HEK293 (cell line): ENCODE results near the gene PARP2.

ENCODE experiments used
- KLF16 ChIP-seq: fragments of 450-650 bp; formaldehyde crosslinking; IDR thresholded peaks from 2 replicates; pipeline ENCODE4 v1.5.1; 2017; ENCODE audit warnings: missing biosample characterization, missing genetic modification characterization
- OSR2 ChIP-seq: fragments of 450-650 bp; formaldehyde crosslinking; IDR thresholded peaks from 2 replicates; pipeline ENCODE4 v1.5.1; 2016; ENCODE audit warnings: missing biosample characterization, missing genetic modification characterization
- SCRT2 ChIP-seq: fragments of 450-650 bp; formaldehyde crosslinking; IDR thresholded peaks from 2 replicates; pipeline ENCODE4 v1.5.1; 2016; ENCODE audit warnings: missing biosample characterization, missing genetic modification characterization
- SP2 ChIP-seq: fragments of 450-650 bp; formaldehyde crosslinking; IDR thresholded peaks from 2 replicates; pipeline ENCODE4 v1.5.1; 2016; ENCODE audit warnings: missing biosample characterization, missing genetic modification characterization
- YY1 ChIP-seq: fragments of 450-650 bp; formaldehyde crosslinking; IDR thresholded peaks from 2 replicates; pipeline ENCODE4 v1.5.1; 2018; ENCODE audit warnings: missing biosample characterization, missing genetic modification characterization
- ZBTB17 ChIP-seq: fragments of 450-650 bp; formaldehyde crosslinking; IDR thresholded peaks from 2 replicates; pipeline ENCODE4 v1.5.1; 2016; ENCODE audit warnings: missing biosample characterization, missing genetic modification characterization
- ZBTB21 ChIP-seq: fragments of 450-650 bp; formaldehyde crosslinking; IDR thresholded peaks from 2 replicates; pipeline ENCODE4 v1.5.1; 2017; ENCODE audit warnings: missing biosample characterization, missing genetic modification characterization
- ZNF140 ChIP-seq: fragments of 450-650 bp; formaldehyde crosslinking; IDR thresholded peaks from 2 replicates; pipeline ENCODE4 v1.5.1; 2016; ENCODE audit warnings: missing biosample characterization, missing genetic modification characterization
- ZNF404 ChIP-seq: fragments of 450-650 bp; formaldehyde crosslinking; IDR thresholded peaks from 2 replicates; pipeline ENCODE4 v1.5.1; 2017; ENCODE audit warnings: missing biosample characterization, missing genetic modification characterization
- ZNF530 ChIP-seq: fragments of 450-650 bp; formaldehyde crosslinking; IDR thresholded peaks from 2 replicates; pipeline ENCODE4 v1.5.1; 2016; ENCODE audit warnings: low read depth, missing biosample characterization, missing genetic modification characterization
- ZNF707 ChIP-seq: fragments of 450-650 bp; formaldehyde crosslinking; IDR thresholded peaks from 2 replicates; pipeline ENCODE4 v1.5.1; 2016; ENCODE audit warnings: missing biosample characterization, missing genetic modification characterization
- TF ChIP-seq, protein P1 (sequence below): fragments of 450-650 bp; formaldehyde crosslinking; IDR thresholded peaks from 2 replicates; pipeline ENCODE4 v1.5.1; 2016; ENCODE audit warnings: missing biosample characterization, missing genetic modification characterization
- TF ChIP-seq, protein P2 (sequence below): fragments of 450-650 bp; formaldehyde crosslinking; IDR thresholded peaks from 2 replicates; pipeline ENCODE4 v1.5.1; 2016; ENCODE audit warnings: missing biosample characterization, missing genetic modification characterization

DNA sequence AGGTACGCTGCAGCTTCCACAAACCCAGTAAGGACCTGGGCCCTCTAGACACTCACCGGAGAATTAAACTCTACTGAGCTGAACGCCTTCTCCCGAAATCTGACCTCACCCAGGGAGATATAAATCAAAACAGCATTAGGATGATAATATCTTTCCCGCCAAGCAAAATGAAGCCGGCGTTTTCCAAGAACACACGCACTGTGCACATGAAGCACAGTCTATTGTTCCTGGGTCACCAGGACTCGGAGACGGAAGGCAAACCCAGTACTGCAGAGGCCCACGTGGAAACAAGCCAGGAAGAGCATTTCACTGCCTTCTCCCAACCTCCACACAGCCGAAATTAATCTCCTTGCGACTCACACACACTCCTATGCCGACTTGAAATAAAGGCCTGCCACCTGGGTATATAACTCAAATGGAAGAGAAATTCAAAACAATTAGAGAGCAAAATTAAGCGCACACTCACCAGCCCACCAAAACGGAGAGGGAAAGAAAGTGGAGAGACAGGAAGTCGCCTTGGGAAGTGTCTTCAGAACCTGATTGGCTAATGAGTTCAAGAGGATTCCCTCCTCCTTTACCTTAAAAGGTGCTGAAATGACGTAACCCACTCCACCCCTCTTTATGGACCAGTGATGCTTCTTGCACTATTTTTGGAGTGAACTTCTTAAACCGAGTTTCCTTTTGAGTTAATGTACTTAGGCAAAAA is 10.5 kb upstream of the PARP2 start, which contains the start of gene CCNB1IP1:
- TF ChIP-seq ZBTB17 (tag by site-specific recombination) (peak; percentile 39; the same call in 1 of the 2 replicates), ZNF404 (tag by site-specific recombination) (no peak), ZNF140 (tag by site-specific recombination) (no peak), KLF16 (peak; percentile 54; the same call in 1 of the 2 replicates), SCRT2 (tag by site-specific recombination) (no peak), ZNF707 (no peak), ZBTB21 (tag by site-specific recombination) (0 out of 2 replicates have a peak, but pooled peaks have one; percentile 28), YY1 (tag by site-specific recombination) (no peak), SP2 (tag by site-specific recombination) (peak; percentile 59), OSR2 (tag by site-specific recombination) (no peak), ZNF530 (tag by site-specific recombination) (no peak)
- TF ChIP-seq, protein P1, sequence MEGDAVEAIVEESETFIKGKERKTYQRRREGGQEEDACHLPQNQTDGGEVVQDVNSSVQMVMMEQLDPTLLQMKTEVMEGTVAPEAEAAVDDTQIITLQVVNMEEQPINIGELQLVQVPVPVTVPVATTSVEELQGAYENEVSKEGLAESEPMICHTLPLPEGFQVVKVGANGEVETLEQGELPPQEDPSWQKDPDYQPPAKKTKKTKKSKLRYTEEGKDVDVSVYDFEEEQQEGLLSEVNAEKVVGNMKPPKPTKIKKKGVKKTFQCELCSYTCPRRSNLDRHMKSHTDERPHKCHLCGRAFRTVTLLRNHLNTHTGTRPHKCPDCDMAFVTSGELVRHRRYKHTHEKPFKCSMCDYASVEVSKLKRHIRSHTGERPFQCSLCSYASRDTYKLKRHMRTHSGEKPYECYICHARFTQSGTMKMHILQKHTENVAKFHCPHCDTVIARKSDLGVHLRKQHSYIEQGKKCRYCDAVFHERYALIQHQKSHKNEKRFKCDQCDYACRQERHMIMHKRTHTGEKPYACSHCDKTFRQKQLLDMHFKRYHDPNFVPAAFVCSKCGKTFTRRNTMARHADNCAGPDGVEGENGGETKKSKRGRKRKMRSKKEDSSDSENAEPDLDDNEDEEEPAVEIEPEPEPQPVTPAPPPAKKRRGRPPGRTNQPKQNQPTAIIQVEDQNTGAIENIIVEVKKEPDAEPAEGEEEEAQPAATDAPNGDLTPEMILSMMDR (tag by site-specific recombination) = no peak
- TF ChIP-seq, protein P2, sequence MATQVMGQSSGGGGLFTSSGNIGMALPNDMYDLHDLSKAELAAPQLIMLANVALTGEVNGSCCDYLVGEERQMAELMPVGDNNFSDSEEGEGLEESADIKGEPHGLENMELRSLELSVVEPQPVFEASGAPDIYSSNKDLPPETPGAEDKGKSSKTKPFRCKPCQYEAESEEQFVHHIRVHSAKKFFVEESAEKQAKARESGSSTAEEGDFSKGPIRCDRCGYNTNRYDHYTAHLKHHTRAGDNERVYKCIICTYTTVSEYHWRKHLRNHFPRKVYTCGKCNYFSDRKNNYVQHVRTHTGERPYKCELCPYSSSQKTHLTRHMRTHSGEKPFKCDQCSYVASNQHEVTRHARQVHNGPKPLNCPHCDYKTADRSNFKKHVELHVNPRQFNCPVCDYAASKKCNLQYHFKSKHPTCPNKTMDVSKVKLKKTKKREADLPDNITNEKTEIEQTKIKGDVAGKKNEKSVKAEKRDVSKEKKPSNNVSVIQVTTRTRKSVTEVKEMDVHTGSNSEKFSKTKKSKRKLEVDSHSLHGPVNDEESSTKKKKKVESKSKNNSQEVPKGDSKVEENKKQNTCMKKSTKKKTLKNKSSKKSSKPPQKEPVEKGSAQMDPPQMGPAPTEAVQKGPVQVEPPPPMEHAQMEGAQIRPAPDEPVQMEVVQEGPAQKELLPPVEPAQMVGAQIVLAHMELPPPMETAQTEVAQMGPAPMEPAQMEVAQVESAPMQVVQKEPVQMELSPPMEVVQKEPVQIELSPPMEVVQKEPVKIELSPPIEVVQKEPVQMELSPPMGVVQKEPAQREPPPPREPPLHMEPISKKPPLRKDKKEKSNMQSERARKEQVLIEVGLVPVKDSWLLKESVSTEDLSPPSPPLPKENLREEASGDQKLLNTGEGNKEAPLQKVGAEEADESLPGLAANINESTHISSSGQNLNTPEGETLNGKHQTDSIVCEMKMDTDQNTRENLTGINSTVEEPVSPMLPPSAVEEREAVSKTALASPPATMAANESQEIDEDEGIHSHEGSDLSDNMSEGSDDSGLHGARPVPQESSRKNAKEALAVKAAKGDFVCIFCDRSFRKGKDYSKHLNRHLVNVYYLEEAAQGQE (tag by site-specific recombination) = no peak
